ENCODE data around the gene KRTAP12-1. TPM values are rescaled to one million over a fixed set of nuclear protein-coding genes. Genes with fewer than 3 reads are reported as not detected.

Gene KRTAP12-1
- total and polyA plus RNA-seq, 8 donors = 2.0 TPM; not detected in 7

- Histone ChIP-seq H3K4me3 (no peak overlapping the region), H3K9me3 (no peaks in the 10 kb centered on the region), H3K4me1 (peaks cover 3 to 11% (median 7%) of the 10 kb centered on the region in 4 donors), H3K27me3 (peaks cover 0 to 92% (median 28%) of the 10 kb centered on the region in 3 donors), H3K36me3 (no peaks in the 10 kb centered on the region), H3K27ac (no peak overlapping the region)
- 88 to 94% (median 93%) methylated on average over 14 of the region's 14 CpGs for WGBS, 5 donors
- intact Hi-C loops (cut with DNase I; ENCODE audit: low total_unique reads) = no loop called here
- no peak for DNase-seq
- TF ChIP-seq POLR2A (IDR thresholded peaks at IDR 0.05) (no peak), EP300 (IDR thresholded peaks at IDR 0.05) (no peak), CTCF (IDR thresholded peaks at IDR 0.05) (no peak), POLR2AphosphoS5 (IDR thresholded peaks at IDR 0.05) (no peak)
Observed at GRCh38 chr21:44724926-44725325, 43.0 kb upstream of the KRTAP12-1 start.

- intact Hi-C loops (cut with DNase I; ENCODE audit: low total_unique reads) = no loop called here
- H3K4me3 ChIP-seq = no peak overlapping the region
Observed at GRCh38 chr21:44724196-44724595, 42.2 kb upstream of the KRTAP12-1 start.

GRCh38 chr21:44723177-44724131 lies 41.5 kb upstream of the KRTAP12-1 start:
- DNase-seq = peak in 1 of 2 donors; percentile 43
- Histone ChIP-seq H3K4me1 (peaks cover 3 to 11% (median 7%) of the 10 kb centered on the region in 4 donors), H3K9me3 (no peaks in the 10 kb centered on the region), H3K36me3 (no peaks in the 10 kb centered on the region), H3K4me3 (no peak overlapping the region), H3K27ac (no peak overlapping the region), H3K27me3 (peaks cover 0 to 99% (median 33%) of the 10 kb centered on the region in 3 donors)
- intact Hi-C loops (cut with DNase I; ENCODE audit: low total_unique reads) = no loop called here
- WGBS, 5 donors = 21 to 29% (median 24%) methylated on average over 43 to 61 of the region's 61 CpGs
- TF ChIP-seq EP300 (IDR thresholded peaks at IDR 0.05) = no peak
- no peak for TF ChIP-seq POLR2AphosphoS5 (IDR thresholded peaks at IDR 0.05)
- no peak for TF ChIP-seq CTCF (IDR thresholded peaks at IDR 0.05)

More at GRCh38 chr21:44724196-44724595, 42.2 kb upstream of the KRTAP12-1 start:
- Histone ChIP-seq H3K27ac (no peak overlapping the region), H3K36me3 (no peaks in the 10 kb centered on the region), H3K9me3 (no peaks in the 10 kb centered on the region), H3K4me1 (peaks cover 3 to 11% (median 7%) of the 10 kb centered on the region in 4 donors), H3K27me3 (peaks cover 0 to 92% (median 28%) of the 10 kb centered on the region in 3 donors)
- WGBS, 5 donors = 85 to 89% (median 88%) methylated on average over 7 of the region's 7 CpGs
- TF ChIP-seq EP300 (IDR thresholded peaks at IDR 0.05) (no peak), CTCF (IDR thresholded peaks at IDR 0.05) (no peak), POLR2AphosphoS5 (IDR thresholded peaks at IDR 0.05) (no peak), POLR2A (IDR thresholded peaks at IDR 0.05) (no peak)
- DNase-seq = no peak

- Histone ChIP-seq H3K4me3 (no peak overlapping the region), H3K27ac (no peak overlapping the region), H3K36me3 (no peaks in the 10 kb centered on the region), H3K4me1 (peaks cover 3 to 11% (median 7%) of the 10 kb centered on the region in 4 donors), H3K9me3 (no peaks in the 10 kb centered on the region), H3K27me3 (peaks cover 0 to 98% (median 32%) of the 10 kb centered on the region in 3 donors)
- WGBS, 5 donors = 57 to 70% (median 58%) methylated on average over 5 of the region's 5 CpGs
- intact Hi-C loops (cut with DNase I; ENCODE audit: low total_unique reads) = no loop called here
- TF ChIP-seq EP300 (IDR thresholded peaks at IDR 0.05) = no peak
- no peak for TF ChIP-seq POLR2A (IDR thresholded peaks at IDR 0.05)
- TF ChIP-seq POLR2AphosphoS5 (IDR thresholded peaks at IDR 0.05) = no peak
- no peak for TF ChIP-seq CTCF (IDR thresholded peaks at IDR 0.05)
- DNase-seq = no peak
Observed at GRCh38 chr21:44722731-44723130, 40.8 kb upstream of the KRTAP12-1 start.

Data from stomach (tissue), 9 donors.